ENCODE data around the gene CD8A.
"Not testable (repeated sequence)": the region's sequence is repeated elsewhere in the genome, so short reads cannot be mapped to it uniquely, and the experiment has no call there.

- not testable (repeated sequence) for TF ChIP-seq CTCF, POLR2A (IDR thresholded peaks at IDR 0.05)
These were observed 55.8 kb downstream of the CD8A start for GRCh38 chr2:86734896-86735295.
